ENCODE data around the gene SLC12A5. TPM values are rescaled to one million over a fixed set of nuclear protein-coding genes. Genes with fewer than 3 reads are reported as not detected.

SLC12A5 gene
- total RNA-seq, 2 donors from 2014 or later: 0.61 TPM; not detected in 1

DNA sequence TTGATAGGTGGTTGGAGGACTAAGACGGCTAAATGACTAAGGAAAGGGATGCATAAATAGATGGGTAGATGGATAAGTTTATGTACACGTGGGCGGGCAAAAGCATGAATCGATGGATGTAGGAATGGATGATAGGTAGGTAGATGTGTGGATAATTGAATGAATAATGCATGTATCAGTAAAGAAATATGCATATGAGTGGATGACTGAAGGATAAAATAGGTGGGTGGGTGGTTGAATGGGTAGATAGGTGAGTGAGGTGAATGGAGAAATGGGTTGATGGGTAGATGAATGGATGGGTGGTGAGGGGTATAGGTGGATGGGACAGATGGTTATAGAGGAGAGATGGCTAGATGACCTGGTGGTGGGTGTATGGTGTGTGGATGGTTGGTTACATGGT, 20.2 kb downstream of the SLC12A5 start:
- Mint-ChIP-seq H3K4me1 (no peaks in the 10 kb centered on the region), H3K4me3 (no peak overlapping the region), H3K27ac (no peak overlapping the region), H3K27me3 (peaks cover 28% of the 10 kb centered on the region), H3K36me3 (ENCODE audit: low read depth) (no peaks in the 10 kb centered on the region), H3K9me3 (no peaks in the 10 kb centered on the region)
- no peak for ATAC-seq (replicated peaks)

DNA sequence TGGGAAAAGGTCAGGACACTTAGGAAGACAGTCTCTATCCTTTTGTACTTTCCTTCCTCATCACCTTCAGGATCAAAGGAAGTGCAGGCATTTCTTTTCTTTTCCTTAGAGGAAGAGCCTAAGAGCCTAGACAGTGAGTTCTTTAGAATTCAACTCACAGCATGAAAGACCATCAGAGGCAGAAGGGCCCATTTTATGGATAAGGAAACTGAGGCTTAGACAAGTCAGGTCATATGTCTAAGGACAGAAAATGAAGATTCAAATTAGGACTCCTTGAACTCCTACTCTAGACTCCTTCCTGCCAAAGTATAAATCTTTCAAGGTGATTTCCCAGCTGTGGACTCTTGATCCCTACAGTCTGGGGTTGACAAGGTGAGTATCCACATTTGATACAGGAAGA, 20.8 kb downstream of the SLC12A5 start:
- Mint-ChIP-seq H3K4me1 (no peaks in the 10 kb centered on the region), H3K36me3 (ENCODE audit: low read depth) (no peaks in the 10 kb centered on the region), H3K27ac (no peak overlapping the region), H3K4me3 (no peak overlapping the region), H3K27me3 (peaks cover 25% of the 10 kb centered on the region), H3K9me3 (no peaks in the 10 kb centered on the region)
- ATAC-seq (replicated peaks): no peak

DNA sequence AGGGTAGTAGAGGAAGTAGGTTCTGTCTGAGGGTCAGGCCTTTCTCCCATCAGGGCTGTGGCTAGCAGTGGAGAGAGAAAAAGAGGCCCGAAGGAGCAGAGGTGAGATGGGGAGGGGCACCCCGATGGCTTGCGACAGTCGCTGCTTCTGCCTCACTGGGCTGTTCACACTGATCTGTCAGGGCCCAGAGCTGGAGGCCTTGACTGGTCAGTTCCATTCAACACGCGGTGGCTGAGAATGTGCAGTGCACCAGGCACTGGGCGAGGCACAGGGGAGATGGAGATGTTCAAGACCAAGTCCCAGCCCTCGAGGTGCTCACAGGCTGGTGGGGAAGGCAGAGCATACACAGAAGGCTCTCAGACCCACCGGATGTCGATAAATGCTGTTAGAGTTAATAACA, 21.4 kb downstream of the SLC12A5 start:
- Mint-ChIP-seq H3K36me3 (ENCODE audit: low read depth) (no peaks in the 10 kb centered on the region), H3K27ac (no peak overlapping the region), H3K4me3 (no peak overlapping the region), H3K27me3 (peaks cover 25% of the 10 kb centered on the region), H3K4me1 (no peaks in the 10 kb centered on the region), H3K9me3 (no peaks in the 10 kb centered on the region)
- ATAC-seq (replicated peaks): no peak

DNA sequence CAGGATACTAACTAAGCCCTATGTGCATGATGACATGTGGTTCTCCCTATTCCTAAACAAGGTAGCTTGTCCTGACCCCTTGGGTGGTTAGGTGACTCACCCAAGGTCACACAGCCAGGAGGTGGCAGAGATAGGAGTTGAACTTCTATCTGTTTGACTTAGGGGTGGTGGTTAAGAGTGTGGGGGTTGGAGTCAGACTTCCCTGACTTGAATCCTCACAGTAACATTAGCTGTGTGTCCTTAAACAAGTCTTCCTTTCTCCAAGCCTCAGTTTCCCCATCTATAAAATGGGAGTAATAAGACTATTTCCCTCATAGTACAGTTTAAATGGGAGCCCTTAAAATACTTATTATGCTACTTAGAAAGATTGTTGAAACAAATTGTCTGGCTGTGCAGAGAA, 21.9 kb downstream of the SLC12A5 start:
- Mint-ChIP-seq H3K36me3 (ENCODE audit: low read depth) (no peaks in the 10 kb centered on the region), H3K27ac (no peak overlapping the region), H3K4me3 (no peak overlapping the region), H3K9me3 (no peaks in the 10 kb centered on the region), H3K27me3 (peaks cover 23% of the 10 kb centered on the region), H3K4me1 (no peaks in the 10 kb centered on the region)
- no peak for ATAC-seq (replicated peaks)

DNA sequence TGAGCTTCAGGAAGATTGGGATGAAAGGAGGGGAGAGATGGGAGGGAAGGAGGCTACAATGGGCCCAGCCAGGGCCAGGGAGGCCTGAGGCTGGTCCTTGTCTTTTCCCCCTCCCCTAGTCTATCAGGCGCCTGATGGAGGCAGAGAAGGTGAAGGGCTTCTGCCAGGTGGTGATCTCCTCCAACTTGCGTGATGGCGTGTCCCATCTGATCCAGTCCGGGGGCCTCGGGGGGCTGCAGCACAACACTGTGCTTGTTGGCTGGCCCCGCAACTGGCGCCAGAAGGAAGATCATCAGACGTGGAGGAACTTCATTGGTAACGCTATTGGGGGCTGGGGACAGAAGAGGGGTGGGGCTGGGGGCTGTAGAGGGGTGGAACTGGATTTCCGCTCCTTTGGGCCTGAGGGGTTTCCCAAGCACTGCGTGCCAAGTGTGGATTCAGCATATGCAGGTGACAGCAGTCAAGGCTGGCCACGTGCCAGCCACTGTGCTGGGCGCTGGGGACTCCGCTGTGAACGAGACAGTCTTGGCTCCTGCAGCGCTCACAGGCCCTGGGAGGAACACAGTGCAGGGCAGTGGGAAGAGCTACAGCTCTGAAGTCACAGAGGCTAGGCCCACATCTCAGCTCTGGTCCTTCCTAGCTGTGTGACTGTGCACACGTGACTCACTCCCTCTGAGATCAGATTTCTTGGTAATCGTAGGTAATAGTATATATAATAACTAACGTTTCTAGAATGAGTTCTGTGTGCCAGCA, 22.7 kb downstream of the SLC12A5 start:
- H3K27me3 Mint-ChIP-seq: peaks cover 15% of the 10 kb centered on the region
- H3K4me1 Mint-ChIP-seq: no peaks in the 10 kb centered on the region
- H3K9me3 Mint-ChIP-seq: no peaks in the 10 kb centered on the region
- H3K27ac Mint-ChIP-seq: no peak overlapping the region
- no peaks in the 10 kb centered on the region for H3K36me3 Mint-ChIP-seq (ENCODE audit: low read depth)
- ATAC-seq (replicated peaks): no peak
- H3K4me3 Mint-ChIP-seq: no peak overlapping the region

DNA sequence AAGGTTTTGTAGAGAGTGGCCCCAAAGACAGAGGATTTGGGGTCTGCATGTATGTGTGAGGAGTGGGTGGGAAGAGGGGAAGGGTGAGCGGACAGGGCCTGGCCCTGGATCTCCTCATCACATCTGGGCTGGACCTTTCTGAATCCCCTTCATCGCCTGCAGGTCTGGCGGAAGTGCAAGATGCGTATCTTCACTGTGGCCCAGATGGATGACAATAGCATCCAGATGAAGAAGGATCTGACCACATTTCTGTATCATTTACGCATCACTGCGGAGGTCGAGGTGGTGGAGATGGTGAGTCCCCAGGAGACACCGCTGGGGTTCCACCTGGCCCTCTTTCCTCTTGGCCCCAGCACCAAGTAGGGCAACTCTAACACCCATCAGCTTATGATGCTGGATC, 24.4 kb downstream of the SLC12A5 start:
- no peak for ATAC-seq (replicated peaks)
- no peak overlapping the region for H3K4me3 Mint-ChIP-seq
- H3K27ac Mint-ChIP-seq: no peak overlapping the region
- H3K9me3 Mint-ChIP-seq: no peaks in the 10 kb centered on the region
- H3K4me1 Mint-ChIP-seq: no peaks in the 10 kb centered on the region
- no peaks in the 10 kb centered on the region for H3K36me3 Mint-ChIP-seq (ENCODE audit: low read depth)
- H3K27me3 Mint-ChIP-seq: peaks cover 9% of the 10 kb centered on the region

DNA sequence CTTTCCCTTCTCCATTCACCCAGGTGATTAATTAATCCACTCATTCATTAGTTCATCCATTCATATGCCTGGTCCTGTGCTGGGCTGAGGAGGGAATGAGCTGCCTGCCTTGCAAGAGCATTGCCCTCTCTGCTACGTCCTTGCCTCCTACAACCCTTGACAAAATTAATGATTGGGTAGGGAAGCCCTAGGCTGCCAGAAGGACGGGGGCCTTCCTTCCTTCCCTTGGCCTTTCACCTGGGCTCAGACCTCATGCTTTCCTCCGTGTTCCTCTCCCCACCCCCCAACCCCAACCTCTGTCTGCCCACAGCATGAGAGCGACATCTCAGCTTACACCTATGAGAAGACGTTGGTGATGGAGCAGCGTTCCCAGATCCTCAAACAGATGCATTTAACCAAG, 25.6 kb downstream of the SLC12A5 start:
- H3K4me1 Mint-ChIP-seq: peaks cover 7% of the 10 kb centered on the region
- no peak overlapping the region for H3K27ac Mint-ChIP-seq
- no peak for ATAC-seq (replicated peaks)
- peaks cover 4% of the 10 kb centered on the region for H3K36me3 Mint-ChIP-seq (ENCODE audit: low read depth)
- H3K4me3 Mint-ChIP-seq: no peak overlapping the region
- H3K27me3 Mint-ChIP-seq: peaks cover 4% of the 10 kb centered on the region
- H3K9me3 Mint-ChIP-seq: no peaks in the 10 kb centered on the region

DNA sequence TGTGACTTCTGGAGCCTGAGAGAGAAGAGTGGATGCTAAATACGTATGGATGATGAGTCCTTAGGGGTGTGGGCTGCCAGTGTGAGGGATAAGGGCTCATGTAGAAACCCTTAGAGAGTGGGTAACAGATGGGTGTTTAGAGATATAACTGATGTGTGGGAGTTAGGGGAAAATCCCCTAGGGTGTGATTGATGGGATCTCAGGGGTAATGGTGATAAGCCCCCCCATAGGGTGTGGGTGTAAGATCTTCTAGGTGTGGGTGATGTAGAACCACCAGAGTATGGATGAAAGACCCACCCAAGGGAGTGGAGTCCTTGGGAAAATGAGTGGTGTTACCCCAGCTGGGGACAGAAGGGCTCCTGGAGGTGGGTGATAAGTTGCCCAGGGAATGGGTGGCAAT, 26.3 kb downstream of the SLC12A5 start:
- H3K4me3 Mint-ChIP-seq: no peak overlapping the region
- no peak for ATAC-seq (replicated peaks)
- H3K4me1 Mint-ChIP-seq: peaks cover 14% of the 10 kb centered on the region
- H3K27ac Mint-ChIP-seq: no peak overlapping the region
- peaks cover 4% of the 10 kb centered on the region for H3K27me3 Mint-ChIP-seq
- no peaks in the 10 kb centered on the region for H3K9me3 Mint-ChIP-seq
- H3K36me3 Mint-ChIP-seq (ENCODE audit: low read depth): peaks cover 10% of the 10 kb centered on the region

DNA sequence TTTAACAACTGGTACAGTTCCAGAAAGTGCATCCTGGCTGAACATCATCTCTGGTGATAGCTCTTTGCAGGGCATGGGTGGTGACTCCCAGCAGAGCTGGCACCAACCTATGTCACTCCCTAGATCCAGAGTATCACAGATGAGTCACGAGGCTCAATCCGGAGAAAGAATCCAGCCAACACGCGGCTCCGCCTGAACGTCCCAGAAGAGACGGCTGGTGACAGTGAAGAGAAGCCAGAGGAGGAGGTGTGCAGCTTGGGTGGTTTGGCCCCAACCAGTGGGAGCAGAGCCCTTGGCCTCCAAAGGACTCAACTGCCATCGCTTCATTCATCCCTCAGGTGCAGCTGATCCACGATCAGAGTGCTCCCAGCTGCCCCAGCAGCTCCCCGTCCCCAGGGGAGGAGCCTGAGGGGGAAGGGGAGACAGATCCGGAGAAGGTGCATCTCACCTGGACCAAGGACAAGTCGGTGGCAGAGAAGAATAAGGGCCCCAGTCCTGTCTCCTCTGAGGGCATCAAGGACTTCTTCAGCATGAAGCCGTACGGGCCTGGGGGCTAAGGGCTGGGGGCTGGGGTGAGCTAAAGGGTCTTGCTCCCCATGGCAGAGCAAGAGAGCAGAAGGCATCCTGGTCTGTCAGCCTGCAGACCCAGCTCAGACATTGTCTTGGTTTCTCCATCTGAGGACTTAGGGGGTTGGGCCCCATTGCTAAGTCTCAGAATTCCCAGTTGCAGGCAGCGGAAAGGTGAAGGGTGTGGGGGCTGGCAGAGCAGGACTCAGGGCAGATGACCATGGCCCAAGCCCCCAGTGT, 27.2 kb downstream of the SLC12A5 start:
- Mint-ChIP-seq H3K36me3 (ENCODE audit: low read depth) (peaks cover 20% of the 10 kb centered on the region), H3K27ac (no peak overlapping the region), H3K9me3 (no peaks in the 10 kb centered on the region), H3K4me3 (no peak overlapping the region), H3K4me1 (peaks cover 22% of the 10 kb centered on the region), H3K27me3 (peaks cover 4% of the 10 kb centered on the region)
- no peak for ATAC-seq (replicated peaks)

DNA sequence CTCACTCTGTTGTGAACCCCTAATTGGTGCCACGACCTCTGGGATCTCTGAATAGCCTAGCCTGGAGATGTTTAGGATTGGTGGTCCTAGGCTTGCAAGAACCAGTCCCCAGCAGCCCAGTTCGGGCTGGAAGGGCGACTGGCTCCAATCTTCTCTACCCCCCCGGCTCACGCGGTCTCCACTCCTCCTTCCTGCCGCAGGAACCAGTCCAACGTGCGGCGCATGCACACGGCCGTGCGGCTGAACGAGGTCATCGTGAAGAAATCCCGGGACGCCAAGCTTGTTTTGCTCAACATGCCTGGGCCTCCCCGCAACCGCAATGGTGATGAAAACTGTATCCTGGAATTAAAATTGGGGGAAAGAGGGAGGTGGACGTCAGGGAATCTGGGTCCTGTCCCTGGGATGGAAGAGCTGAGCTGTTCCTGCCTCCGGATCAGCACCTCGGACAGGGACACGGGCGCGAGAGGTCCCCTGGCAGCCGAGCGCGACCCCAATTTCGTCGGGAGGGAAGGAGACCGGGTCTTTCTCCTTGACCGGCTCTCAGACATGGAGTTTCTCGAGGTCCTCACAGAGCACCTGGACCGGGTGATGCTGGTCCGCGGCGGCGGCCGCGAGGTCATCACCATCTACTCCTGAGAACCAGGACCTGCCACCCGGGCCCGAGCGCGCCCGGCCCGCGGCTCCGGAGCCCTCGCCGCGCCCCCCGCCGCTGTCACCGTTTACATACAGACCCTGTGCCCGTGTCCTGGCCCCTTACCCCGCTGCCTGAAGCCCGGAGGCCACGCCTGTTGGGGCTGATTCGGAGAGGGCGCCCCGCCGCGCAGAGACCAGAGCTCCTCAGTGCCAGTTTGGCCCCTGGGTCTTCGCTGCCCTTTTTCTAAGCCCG, 28.2 kb downstream of the SLC12A5 start:
- ATAC-seq (replicated peaks): no peak
- Mint-ChIP-seq H3K27ac (no peak overlapping the region), H3K4me3 (no peak overlapping the region), H3K4me1 (peaks cover 26% of the 10 kb centered on the region), H3K27me3 (peaks cover 4% of the 10 kb centered on the region), H3K36me3 (ENCODE audit: low read depth) (peaks cover 30% of the 10 kb centered on the region), H3K9me3 (no peaks in the 10 kb centered on the region)

DNA sequence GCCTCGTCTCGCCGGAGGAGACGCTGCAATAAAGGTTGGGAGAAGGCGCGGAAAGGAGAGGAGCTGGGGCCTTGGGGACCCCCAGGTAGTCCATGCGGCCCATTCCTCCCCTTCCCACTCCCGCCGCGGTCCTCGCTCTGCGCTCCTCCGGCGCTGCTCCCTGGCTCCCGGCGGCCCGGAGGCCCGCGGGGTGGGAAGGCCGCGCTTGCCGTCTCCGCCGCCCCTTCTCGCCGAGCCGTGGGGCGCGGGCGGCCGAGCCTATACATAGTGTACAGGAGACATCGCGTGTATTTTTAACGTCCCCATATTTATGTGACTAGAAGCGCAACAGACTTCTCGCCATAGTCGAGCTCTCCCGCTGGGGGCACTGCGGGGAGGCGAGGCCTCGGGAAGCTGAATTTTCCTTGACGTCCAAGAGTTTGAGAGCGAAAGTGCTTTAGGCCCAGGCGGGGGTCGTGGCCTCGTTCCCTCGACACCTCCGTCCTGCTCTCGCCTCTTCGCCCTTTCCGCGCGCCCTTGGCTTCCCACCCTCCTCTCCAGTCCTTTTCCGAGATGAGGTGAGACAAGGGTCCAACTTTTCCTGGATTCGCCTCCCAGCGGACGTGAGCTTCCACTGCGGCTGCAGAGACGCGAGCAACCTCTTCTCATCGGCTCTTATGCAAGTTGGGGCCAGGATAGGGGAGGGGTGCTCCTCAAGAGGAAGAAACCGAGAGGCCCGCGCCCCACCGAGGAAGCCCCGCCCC, 29.0 kb downstream of the SLC12A5 start:
- no peak overlapping the region for H3K27ac Mint-ChIP-seq
- peaks cover 4% of the 10 kb centered on the region for H3K27me3 Mint-ChIP-seq
- peaks cover 26% of the 10 kb centered on the region for H3K4me1 Mint-ChIP-seq
- no peaks in the 10 kb centered on the region for H3K9me3 Mint-ChIP-seq
- no peak for ATAC-seq (replicated peaks)
- peaks cover 38% of the 10 kb centered on the region for H3K36me3 Mint-ChIP-seq (ENCODE audit: low read depth)
- no peak overlapping the region for H3K4me3 Mint-ChIP-seq

DNA sequence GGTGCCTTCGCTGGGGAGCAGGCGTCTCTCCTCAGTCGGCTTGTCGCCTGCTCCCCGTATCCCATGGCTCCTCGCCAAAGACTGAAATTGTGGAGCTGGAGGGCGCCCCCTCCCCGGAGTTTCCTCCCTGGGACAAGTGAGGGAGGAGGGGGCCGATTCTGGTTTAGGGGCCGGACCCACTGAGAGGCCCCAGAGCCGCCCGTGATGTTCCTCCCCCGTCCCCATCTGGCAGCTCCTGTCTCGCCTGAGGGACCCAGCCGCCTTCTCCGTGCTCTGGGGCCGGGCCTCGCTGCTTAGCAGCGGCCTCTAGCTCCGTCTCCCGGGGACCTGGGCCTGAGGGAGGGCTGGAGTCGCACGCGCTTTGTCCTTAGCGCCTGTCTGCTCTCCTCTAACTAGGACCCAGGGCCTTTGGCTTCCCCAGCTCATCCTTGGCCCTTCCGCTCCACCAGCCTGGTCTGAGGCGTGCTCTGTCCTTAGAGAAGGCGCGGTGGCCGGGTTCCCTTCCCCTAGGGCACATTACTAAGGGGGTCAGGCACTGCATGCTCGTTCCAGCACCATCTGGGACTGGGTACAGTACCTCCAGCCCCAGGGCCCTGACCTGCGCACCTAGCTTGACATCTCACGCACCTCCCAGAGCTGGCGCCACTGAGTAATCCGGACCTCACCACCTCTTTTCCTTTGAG, 29.7 kb downstream of the SLC12A5 start:
- H3K4me1 Mint-ChIP-seq: peaks cover 32% of the 10 kb centered on the region
- H3K36me3 Mint-ChIP-seq (ENCODE audit: low read depth): peaks cover 45% of the 10 kb centered on the region
- peaks cover 4% of the 10 kb centered on the region for H3K27me3 Mint-ChIP-seq
- no peak overlapping the region for H3K27ac Mint-ChIP-seq
- no peak overlapping the region for H3K4me3 Mint-ChIP-seq
- ATAC-seq (replicated peaks): no peak
- no peaks in the 10 kb centered on the region for H3K9me3 Mint-ChIP-seq

DNA sequence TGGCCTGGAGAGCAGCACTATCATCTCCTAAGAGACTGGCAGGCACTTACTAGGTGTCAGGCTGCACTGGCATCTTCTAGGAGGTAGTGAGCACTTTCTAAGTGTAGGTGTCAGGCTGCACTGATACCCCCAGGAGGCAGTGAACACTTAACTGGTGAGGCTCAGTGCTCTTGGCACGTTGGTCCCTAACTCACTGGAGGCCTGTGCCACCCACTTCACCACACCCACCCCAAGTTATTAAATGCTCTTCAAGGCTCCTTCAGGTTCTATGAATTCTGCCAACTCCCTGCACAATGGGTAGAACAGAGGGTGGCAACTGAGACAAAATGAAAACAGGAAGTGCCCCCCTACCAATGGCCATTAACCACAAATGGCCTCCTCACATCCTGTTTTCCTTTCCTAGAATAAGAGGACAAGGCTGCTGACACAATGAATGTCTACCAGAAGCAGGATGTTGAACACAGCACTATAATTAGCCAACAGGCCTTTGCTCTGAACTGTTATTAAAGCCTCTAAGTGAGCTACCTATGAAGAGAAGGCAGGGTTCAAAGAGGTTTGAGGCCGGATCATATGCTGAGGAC, 31.4 kb downstream of the SLC12A5 start:
- Mint-ChIP-seq H3K9me3 (no peaks in the 10 kb centered on the region), H3K4me3 (peak overlapping the region; percentile 50)
- ATAC-seq (replicated peaks): peak; percentile 12

More for the DNA sequence above, 31.4 kb downstream of the SLC12A5 start:
- Mint-ChIP-seq H3K27ac (peak overlapping the region; percentile 82), H3K27me3 (peaks cover 4% of the 10 kb centered on the region), H3K4me1 (peaks cover 46% of the 10 kb centered on the region), H3K36me3 (ENCODE audit: low read depth) (peaks cover 62% of the 10 kb centered on the region)

Measured in activated T-helper 17 cell treated with anti-CD3 and anti-CD28 coated beads, Interleukin-2, amount 50 U/mL, for 72 hours (primary cell).